Neural cell (in vitro differentiated cells): Measurements from ENCODE around the gene ATP8B1.

Source experiments
- EP300 ChIP-seq: fragments of 450-650 bp; conservative IDR thresholded peaks from 2 replicates; pipeline ENCODE4 v1.6.1; 2014; ENCODE audit warnings: antibody characterized with exemption, mild to moderate bottlenecking, moderate library complexity; ENCODE audit not compliant: poor library complexity, severe bottlenecking
- EZH2 ChIP-seq: fragments of 200-600, 300-800 bp; shearing (Covaris generic), sonication (generic); IDR thresholded peaks from 2 replicates; pipeline ENCODE4 v1.6.1; 2014; ENCODE audit warnings: antibody characterized with exemption, low read length, borderline replicate concordance, mild to moderate bottlenecking; ENCODE audit not compliant: insufficient read depth, poor library complexity, severe bottlenecking
- MXI1 ChIP-seq: fragments of 450-650 bp; conservative IDR thresholded peaks from 2 replicates; pipeline ENCODE4 v1.6.1; 2014; ENCODE audit warnings: antibody characterized with exemption, mild to moderate bottlenecking; ENCODE audit not compliant: poor library complexity, severe bottlenecking
- RAD21 ChIP-seq: fragments of 450-650 bp; conservative IDR thresholded peaks from 2 replicates; pipeline ENCODE4 v1.6.1; 2014; ENCODE audit warnings: antibody characterized with exemption, mild to moderate bottlenecking, moderate library complexity
- TF ChIP-seq, protein P1 (sequence below): fragments of 450-650 bp; IDR thresholded peaks from 2 replicates; pipeline ENCODE4 v1.5.1; 2014; ENCODE audit warnings: antibody characterized with exemption, mild to moderate bottlenecking, moderate library complexity; ENCODE audit not compliant: poor library complexity, severe bottlenecking
- TF ChIP-seq, protein P2 (sequence below): IDR thresholded peaks from 2 replicates; pipeline ENCODE4 v1.6.1; 2012; ENCODE audit warnings: borderline replicate concordance

DNA sequence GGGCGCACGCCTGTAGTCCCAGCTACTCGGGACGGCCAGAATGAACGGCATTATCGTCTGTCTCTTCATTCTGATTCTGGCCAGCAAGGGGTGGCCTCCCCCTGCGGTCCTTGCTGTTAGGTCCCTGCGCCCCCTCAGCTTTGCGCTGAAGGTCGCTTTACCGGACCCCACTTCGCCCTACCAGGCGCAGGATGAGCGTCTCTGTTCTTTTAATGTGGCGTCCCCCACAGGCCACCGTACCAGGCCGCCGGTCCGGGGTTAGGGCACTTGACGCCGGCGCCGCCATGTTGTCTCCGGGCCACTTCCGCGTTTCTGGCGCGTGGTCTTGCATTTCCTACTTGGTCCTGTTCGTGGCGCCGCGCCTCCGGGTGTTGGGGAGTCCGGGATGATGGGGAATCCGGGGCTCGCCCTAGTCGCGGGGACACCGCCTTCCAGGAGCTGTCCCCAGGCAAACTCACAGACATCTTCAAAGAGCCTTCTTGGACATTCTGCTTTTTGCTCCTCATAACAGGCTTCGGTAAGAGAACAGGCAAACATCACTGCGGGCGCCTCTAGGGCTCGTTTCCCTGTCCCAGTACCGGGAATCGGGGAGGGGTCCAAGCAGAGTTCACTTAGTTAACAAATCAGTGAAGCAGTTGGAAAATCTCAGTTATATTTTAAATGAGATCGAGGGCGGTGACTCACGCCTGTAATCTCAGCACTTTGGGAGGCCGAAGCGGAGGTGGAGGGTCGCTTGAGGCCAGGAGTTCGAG lies 172.9 kb downstream of the ATP8B1 start:
- TF ChIP-seq, protein P1, sequence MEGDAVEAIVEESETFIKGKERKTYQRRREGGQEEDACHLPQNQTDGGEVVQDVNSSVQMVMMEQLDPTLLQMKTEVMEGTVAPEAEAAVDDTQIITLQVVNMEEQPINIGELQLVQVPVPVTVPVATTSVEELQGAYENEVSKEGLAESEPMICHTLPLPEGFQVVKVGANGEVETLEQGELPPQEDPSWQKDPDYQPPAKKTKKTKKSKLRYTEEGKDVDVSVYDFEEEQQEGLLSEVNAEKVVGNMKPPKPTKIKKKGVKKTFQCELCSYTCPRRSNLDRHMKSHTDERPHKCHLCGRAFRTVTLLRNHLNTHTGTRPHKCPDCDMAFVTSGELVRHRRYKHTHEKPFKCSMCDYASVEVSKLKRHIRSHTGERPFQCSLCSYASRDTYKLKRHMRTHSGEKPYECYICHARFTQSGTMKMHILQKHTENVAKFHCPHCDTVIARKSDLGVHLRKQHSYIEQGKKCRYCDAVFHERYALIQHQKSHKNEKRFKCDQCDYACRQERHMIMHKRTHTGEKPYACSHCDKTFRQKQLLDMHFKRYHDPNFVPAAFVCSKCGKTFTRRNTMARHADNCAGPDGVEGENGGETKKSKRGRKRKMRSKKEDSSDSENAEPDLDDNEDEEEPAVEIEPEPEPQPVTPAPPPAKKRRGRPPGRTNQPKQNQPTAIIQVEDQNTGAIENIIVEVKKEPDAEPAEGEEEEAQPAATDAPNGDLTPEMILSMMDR: peak; percentile 94
- TF ChIP-seq RAD21 (peak; percentile 83), EP300 (peak; percentile 42), EZH2 (no peak), MXI1 (peak; percentile 62)
- TF ChIP-seq, protein P2, sequence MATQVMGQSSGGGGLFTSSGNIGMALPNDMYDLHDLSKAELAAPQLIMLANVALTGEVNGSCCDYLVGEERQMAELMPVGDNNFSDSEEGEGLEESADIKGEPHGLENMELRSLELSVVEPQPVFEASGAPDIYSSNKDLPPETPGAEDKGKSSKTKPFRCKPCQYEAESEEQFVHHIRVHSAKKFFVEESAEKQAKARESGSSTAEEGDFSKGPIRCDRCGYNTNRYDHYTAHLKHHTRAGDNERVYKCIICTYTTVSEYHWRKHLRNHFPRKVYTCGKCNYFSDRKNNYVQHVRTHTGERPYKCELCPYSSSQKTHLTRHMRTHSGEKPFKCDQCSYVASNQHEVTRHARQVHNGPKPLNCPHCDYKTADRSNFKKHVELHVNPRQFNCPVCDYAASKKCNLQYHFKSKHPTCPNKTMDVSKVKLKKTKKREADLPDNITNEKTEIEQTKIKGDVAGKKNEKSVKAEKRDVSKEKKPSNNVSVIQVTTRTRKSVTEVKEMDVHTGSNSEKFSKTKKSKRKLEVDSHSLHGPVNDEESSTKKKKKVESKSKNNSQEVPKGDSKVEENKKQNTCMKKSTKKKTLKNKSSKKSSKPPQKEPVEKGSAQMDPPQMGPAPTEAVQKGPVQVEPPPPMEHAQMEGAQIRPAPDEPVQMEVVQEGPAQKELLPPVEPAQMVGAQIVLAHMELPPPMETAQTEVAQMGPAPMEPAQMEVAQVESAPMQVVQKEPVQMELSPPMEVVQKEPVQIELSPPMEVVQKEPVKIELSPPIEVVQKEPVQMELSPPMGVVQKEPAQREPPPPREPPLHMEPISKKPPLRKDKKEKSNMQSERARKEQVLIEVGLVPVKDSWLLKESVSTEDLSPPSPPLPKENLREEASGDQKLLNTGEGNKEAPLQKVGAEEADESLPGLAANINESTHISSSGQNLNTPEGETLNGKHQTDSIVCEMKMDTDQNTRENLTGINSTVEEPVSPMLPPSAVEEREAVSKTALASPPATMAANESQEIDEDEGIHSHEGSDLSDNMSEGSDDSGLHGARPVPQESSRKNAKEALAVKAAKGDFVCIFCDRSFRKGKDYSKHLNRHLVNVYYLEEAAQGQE: no peak
